Stimulated activated CD8-positive, alpha-beta memory T cell treated with anti-CD3 and anti-CD28 coated beads, Interleukin-12 subunit alpha, Interleukin-12 subunit beta, amount 100 ng/mL, for 4 hours (primary cell): ENCODE data around the gene TNPO3.
"Not testable (repeated sequence)": the region's sequence is repeated elsewhere in the genome, so short reads cannot be mapped to it uniquely, and the experiment has no call there.

Experiments used
- DNase-seq: peaks from one replicate; pipeline ENCODE4 v3.0.0-alpha.2; 2020; ENCODE audit warnings: low read depth

Gene TNPO3

DNA sequence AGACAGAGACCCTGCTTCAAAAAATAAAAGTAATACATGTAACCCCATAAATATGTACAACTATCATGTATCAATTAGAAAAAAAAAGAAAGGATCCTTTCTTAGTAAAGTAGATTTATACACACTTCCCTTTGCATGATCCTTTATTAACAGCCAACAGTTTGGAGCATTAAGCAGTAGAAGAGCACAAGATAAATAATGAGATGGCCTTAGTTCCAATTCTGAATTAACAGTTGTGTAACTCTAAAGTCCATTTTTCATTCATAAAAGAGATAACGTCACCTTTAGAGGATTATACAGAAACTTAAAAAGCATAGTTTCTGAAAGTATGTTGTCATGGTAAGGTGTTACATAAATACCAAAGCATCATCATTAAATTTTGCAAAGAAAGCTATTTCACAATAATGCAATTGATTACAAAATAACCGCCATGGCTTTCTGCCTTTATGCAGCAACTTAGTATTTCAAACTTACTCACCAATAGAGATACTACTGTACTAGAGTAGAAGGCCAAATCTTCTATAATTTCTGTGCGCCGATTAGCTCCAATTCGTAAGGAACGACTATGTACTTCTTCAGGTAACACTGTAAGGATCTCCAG is 40.3 kb downstream of the TNPO3 start:
- no peak for DNase-seq

DNA sequence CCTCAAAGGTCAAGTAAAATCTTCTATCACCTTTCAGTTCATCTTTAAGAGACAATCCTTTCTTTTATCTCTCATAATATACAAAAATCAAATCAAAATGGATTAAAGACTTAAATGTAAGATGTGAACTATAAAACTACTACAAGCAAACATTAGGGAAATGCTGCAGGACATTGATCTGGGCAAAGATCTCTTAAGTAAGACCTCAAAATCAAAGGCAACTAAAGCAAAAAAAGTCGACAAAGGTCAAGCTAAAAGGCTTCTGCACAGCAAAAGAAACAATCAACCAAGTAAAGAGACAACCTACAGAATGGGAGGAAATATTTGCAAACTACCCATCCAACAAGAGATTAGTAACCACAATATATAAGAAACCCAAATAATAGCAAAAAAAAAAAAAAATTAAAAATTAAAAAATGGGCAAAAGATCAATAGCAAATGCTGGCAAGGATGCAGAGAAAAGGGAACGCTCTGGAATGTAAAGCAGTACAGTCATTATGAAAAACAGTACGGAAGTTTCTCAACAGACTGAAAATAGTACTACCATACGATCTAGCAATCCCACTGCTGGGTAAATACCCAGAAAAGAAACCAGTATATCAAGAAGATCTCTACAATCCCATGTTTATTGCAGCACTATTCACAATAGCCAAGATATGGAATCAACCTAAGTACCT is 41.7 kb downstream of the TNPO3 start:
- no peak for DNase-seq

DNA sequence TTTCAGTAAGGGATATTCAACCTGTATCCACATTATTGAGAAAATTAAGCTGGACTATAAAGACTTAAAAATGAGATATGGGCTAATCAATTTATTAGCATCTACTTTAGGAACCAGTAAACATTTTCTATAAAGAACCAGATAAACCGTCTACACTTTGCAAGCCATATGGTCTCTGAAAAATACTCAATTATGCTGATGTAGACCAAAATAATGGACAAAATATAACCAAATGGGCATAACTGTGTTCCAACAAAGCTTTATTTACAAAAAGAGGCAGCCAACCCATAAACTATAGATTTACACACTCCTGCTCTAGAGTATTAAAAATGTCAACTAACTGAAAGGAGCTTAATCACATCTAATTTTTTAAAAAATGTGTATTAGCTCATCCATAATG is 42.3 kb downstream of the TNPO3 start:
- DNase-seq, result no peak

DNA sequence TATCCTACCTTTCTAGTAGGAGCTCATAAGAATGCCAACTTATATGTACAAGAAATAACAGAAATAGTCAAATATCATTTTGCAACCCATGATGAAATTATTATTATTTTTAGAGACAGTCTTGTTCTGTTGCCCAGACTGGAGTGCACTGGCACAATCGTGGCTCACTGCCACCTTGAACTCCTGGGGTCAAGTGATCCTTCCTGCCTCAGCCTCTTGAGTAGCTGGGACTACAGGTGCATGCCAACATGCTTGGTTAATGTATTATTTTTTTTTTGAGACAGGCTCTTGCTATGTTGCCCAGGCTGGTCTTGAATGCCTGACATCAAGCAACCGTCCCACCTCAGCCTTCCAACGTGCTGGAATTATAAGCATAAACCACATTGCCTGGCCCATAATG is 44.8 kb downstream of the TNPO3 start:
- DNase-seq, result no peak

DNA sequence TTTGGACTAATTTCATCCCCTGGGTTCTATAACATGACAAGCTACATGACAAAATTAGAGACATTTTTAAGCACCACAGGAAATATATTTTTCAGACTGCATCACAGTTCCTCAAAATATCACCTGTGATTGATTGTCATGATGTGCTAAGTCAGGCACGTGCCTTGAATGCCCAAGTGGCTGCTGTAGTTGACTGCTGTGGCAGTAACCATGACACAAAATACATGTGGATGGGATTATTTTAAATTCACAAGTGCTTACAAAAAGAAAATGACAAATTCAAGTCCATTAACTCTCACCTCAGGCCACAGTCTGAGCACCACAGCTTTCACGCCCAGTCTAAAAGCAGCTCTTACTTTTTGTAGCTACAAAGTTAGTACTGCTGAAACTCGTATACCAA is 45.5 kb downstream of the TNPO3 start:
- no peak for DNase-seq

DNA sequence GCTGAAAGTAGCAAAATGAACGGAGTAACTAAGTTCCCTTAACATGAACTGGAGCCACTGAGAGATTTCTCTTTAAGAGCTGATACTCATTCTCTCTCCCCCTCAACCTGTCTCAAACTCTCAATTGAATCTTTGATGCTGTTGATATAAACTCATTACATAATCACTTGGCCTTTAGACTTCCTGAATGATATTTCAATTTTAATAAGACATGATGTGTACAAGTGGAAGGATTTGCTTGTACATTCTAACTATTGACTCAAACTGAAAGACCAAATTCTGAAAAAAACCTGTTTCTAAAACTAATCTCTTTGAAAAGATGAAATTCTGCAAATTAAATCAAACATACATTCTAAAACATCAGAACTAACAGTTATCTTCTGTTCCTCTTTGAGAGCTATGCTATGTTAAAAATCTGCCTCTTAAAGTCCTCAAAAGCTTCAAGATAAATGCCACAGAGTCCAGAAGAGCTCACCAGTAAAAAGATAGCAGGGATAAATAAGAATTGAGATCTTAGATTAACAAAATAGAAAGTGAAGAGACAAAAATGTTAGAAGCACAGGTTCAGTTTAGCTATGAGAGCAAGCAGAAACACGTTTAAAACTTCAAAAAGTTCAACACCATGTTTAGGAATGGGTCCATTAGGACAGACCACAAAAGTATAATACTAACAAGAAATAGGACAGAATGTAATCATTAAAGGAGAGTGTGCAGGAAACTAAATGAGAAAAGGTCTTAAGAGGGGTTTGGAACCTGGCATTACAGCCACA is 46.1 kb downstream of the TNPO3 start:
- no peak for DNase-seq

DNA sequence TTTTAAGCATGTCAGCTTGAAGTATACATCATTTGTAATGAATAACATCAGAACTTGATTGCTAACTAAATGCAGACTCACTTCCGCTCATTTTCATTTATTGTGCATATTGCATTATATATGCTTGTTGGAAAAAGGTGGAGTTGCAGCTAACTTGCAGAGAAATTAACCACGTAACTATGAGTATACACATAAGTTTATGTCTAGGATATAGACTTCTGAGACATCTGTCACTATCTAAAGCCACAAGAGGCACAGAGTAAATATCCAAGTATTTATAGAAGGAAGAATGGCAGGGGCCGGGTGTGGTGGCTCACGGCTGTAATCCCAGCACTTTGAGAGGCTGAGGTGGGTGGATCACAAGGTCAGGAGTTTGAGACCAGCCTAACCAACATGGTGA is 47.3 kb downstream of the TNPO3 start:
- no peak for DNase-seq

DNA sequence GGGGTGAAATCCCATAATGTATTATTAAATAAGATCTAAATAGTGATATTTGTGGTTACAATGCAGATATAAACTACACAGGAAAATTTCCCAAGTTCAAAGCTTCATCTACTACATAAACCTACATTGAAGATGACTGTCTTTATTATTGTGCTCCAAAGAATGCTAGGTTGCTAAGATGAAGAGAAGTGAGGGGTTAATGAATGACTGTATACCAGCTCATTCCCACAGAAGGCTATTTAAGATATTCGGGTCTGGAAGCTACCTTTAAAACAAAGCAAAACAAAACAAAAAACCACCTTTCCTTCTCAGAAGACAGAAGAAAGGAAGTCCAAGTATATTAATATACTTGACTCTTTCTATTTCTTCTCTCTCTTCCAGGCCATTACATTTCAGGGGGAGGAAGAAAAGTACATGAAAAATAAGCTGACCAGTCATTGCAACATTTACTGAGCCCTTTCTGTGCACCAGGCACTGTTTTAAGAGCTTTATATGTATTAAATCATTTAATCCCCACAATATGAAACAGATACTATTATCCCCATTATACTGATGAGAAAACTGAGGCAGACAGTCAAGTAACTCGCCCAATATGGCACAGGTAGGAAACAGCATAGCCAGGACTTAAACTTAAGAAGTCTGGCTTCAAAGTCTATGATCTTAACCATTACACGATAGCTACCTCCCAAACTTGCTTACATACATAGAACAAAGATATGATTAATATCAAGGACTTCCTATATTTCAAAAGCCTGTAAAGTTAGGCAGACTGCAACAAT is 48.1 kb downstream of the TNPO3 start:
- no peak for DNase-seq

DNA sequence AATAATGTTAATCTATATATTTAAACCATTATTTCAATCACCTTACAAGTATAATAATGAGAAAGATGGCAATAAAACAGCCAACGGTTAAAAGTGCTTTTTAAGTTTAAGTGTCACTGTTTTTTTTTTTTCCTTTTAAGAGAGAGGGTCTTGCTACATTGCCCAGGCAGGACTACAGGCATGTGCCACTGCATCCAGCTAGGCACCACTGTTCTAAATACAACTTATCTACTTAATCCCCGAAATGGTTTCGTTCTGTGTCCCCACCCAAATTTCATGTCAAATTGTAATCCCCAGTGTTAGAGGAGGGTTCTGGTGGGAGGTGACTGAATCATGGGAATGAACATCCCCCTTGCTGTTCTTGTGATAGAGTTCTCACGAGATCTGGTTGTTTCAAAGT is 49.7 kb downstream of the TNPO3 start:
- no peak for DNase-seq

DNA sequence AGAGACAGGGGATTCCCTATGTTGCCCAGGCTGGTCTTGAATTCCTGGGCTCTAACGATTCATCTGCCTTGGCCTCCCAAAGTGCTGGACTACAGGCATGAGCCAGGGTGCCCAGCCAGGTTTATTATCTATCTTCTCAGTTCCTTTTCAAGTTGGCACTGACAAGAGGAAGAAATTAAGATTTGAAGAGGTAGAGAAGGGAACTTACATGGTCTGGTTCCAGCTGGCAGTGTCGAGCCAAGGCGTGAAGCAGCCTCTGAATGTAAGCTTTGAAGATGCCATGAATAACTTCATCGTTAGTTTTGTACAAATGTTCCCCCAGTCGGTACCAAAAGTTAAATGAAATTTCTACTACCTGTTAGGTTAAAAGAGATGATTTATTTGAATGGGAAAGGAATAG is 57.7 kb downstream of the TNPO3 start:
- DNase-seq, result no peak

DNA sequence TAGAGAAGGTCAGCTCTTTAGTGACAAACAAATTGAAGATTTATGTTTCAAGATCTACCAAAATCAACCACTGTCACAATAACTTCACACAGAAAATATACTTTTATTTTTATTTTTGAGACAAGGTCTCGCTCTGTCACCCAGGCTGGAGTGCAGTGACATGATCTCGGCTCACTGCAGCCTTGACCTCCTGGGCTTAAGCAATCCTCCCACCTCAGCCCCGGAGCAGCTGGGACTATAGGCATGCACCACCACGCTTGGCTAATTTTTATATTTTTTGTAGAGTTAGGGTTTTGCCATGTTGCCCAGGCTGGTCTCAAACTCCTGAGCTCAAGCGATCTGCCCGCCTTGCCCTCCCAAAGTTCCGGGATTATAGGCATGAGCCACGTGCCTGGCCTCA is 60.4 kb downstream of the TNPO3 start:
- not testable (repeated sequence) for DNase-seq

DNA sequence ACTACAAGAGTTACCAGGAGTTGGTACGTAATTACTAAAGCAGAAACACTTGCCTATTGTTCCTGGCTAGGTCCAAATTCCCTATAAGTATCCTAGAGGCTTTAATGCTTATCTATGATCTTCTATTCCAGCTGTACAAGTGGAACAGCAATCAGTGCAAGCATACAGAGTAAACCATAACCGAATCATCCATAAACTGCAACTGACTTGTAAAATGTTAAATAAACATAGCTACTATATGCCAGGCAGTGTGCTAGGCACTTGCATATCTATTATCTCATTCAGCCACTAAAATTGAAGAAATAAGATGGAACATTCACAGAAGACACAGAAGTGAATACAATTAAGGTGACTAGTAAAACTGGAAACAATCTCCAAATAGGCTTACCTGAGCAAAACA is 61.5 kb downstream of the TNPO3 start:
- DNase-seq, result no peak

DNA sequence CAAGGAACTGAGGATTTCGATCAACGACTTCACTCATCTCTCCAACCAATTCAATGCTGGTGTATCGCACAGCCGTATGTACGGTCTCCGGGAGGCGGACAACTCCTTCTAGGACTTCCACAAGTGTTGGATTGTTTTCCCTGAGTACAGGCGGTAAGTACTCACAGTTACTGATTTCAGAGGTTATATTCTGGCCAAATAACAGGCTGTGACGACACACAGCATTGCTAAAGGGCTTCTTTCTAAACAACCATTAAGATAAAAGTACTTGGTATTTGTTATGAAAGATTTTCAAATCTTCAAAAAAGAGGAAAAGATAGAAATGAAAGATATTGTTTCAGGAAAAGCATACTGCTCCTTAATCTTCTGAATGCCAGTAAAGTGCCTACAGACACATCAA is 65.0 kb downstream of the TNPO3 start:
- DNase-seq, result no peak

DNA sequence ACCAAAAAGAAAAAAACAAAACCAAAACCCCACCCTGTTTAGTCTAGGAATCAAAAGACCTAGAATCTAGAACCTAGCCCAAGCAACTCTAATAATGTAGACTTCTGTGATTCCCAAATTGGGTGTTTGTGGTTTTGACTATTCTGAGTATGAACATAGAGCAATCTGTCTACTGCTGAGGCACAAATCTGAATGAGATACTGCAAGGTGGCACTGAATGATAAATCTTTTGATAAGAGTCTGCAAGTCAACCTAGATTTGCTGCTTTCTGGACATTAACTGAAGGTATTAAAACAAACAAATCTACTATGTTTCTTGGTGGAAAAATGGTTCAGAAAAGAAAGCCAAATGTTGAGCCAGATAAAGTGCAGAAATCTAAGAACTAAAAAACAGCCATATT is 66.5 kb downstream of the TNPO3 start:
- no peak for DNase-seq

DNA sequence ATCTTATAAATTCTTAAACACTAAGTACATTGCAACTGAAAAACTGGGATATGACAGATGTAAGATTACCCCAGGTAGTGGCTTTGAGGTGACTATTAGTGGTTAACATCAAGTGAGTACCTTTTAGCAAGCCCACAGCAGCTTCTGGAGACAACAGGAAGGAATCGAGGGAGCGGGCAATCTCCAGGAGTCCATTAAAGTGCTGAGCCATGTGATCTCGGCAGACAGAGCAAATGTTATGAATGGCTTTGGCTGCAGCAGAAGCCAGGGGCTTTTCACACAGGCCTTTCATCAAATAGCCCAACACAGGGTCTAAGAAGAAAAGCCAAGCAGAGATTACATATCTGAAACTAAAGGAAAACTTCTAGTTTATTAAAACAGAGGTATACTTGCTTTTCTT is 68.3 kb downstream of the TNPO3 start:
- DNase-seq, result no peak

DNA sequence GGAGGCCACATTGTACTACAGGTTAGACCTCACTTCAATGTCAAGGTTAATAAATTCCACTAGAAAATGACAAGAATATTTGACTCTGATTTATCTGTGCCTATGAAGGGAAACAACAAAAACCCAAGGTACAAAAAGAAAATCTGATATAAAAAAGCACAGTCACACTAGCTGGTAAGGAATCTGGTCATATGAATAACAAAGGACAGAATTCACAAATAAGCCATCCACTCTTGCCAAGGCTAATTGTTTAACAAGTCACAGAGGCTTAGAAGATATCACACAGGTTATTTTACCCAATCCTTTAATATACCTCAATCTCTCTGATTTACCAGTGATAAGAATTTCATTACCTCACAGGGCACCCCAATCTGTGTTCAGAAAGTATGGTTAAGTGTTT is 69.3 kb downstream of the TNPO3 start:
- no peak for DNase-seq

DNA sequence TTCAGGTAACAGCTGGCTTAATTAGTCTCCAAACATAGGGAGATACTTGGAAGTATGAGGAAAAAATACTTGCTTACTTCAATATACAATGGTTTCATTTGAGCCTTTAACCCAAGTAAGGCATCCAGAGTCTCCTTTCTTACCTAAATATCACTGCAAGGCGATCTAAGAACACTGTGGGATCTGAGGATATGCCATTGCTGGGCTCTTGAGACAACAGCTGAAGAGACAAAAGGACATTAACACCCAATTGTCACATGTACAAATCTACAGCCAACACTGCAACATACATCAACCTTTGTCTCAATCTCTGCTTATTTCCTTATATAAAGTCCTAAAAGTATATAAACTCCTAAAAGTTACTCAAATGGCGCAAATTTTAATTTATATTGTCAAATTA is 72.8 kb downstream of the TNPO3 start:
- no peak for DNase-seq

DNA sequence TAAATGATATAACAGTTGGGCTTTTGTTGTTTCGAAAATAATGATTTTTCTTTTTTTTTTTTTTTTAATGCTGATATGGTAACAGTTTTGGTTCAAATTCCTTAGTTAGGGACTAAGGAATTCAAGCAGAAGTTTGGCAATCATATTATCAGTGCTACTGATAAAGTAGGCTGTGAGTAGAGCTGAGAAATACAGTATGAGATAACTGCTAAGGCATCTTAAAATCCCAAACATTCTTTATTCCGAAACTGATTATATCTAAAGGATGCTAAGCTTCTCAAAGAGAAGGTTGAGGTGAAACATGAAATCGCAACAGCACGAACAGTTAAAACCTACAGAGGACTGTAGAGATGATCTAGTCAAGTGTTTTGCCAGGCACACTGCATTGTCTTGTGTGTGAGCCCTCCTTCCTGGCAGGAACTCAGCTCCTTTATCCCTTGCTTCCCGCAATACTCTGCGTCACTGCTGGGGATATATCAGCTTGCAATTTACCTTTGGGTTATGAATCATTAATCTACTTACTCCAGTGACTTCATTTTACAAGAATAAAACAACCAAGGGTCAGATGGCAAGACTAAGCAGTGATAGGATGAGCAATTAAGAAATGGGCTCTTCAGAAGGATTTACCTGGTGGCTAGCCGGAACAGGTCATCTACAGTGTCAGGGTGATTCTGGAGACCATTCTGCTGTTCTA is 80.5 kb downstream of the TNPO3 start:
- DNase-seq, result no peak

DNA sequence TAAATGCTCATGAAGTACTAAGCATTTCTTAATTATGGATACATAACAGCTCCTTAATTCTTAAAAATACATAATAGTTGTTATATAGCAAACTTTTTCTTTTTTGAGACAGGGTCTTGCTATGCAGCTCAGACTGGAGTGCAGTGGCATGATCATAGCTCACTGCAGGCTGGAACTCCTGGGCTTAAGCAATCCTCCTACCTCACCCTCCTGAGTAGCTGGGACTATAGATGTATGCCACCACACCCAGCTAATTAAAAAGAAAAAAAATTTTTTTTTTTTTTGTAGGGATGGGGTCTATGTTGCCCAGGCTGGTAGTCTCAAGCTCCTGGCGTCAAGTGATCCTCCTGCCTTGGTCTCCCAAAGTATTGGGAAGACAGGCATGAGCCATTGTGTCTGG is 86.3 kb downstream of the TNPO3 start:
- DNase-seq, result no peak

DNA sequence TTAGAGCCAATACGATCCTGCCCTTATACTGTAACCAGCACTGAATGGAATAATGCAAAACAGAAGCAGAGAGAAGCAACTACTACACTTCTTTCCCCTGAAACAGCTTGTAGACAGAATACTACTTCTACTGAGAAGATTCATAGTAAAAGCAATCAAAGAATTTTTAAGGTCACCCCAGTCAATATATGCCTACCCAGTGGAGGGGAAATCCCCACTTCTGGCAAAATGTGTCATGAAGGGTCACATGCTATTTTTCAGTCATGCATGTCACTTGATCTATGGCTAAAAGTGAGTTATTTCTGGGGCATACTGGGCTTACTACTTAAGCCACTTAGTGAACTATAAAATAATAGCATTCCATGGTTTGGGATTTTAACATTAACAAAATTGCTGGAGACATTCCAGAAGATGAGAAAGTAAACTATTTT is 91.6 kb downstream of the TNPO3 start:
- DNase-seq, result no peak

DNA sequence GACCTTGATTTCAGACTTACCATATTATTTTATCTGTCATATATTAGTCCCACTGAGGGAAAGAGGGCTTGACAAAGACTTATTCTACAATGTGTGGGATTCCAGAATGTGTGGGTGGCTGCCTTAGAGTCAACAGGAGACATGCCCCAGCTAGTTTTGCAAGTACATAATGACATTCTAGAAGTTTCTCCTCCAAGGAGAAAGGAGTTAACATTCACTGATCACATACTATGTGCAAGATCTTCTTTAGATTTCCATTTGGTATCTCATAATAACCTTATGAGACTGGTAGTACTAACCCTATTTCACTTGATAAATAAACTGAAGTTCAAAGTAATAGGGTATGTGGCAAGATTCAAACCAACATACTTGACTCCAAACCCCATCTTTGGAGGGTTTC is 92.0 kb downstream of the TNPO3 start:
- DNase-seq, result no peak

DNA sequence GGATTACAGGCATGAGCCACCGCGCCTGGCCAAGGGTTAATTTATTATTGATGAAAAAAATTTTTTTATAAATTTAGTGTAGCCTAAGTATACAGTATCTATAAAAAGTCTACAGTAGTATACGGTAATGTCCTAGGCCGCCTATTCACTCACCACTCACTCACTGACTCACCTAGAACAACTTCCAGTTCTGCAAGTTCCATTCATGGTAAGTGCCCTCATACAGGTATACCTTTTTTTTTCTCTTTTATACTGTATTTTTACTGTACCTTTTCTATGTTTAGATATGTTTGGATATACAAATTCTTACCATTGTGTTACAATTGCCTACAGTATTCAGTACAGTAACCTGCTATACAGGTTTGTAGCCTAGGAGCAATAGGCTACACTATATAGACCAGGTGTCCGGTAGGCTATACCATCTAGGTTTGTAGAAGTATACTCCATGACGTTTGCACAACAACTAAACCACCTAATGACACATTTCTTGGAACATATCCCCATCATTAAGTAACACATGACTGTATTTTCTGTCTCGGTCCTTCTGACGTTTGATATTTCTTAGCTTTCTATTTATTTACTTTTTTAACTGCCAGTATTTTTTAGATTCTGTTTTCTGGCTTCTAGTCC is 93.8 kb downstream of the TNPO3 start:
- no peak for DNase-seq
